Activated naive CD4-positive, alpha-beta T cell treated with anti-CD3 and anti-CD28 coated beads, Interleukin-2, amount 50 U/mL, for 16 hours (primary cell): ENCODE results near the gene CDRT4.

ENCODE experiments used
- DNase-seq: peaks from one replicate; pipeline ENCODE4 v3.0.0-alpha.2; 2020

CDRT4 gene

DNA sequence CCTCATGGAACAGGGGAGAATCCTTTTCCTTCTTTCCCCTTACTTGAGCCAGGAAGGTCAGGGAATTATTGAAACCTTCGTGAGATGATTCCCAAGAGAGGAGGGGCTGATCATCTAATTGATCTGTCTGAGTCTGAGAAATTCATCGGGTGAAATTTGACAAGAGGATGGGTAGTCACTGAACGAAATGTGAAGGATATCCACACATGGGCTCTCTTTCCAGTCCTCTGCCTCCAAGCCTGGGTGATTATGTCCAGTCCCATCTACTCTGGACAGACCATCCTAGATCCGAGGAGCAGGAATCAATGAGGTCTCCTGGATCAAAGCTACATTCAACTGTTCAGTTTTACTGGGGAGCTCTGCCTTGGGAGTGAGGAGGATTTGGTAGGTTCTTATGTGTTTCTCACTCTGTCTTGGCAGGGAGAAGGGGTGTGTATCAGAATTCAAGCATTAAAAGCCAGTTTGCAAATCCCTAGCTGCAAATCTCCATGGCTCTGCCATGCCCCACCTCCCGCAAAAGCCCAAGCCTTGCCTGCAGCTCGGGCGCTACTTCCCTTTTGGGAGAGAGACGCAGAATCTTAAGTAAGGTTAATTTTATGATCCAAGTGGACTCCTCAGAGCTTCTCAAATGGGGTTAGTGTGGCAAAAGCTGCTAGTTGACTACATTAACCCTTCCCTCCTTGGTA lies 78.9 kb downstream of the CDRT4 start:
- no peak for DNase-seq

DNA sequence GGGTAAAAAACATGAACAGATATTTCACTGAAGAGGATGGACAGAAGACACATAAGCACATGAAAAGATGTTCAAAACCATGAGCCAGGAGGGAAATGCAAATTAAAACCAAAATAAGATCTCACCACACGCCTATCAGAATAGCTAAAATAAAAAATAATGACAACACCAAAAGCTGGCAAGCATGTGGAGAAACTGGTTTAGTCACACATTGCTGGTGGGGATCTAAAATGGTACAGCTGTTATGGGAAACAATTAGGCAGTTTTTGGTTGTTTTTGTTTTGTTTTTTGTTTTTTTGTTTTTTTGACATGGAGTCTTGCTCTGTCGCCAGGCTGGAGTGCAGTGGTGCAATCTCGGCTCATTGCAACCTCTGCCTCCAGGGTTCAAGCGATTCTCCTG lies 81.3 kb downstream of the CDRT4 start:
- DNase-seq: no peak
